OCI-LY1 (cell line): Measurements from ENCODE around the gene PPP2R2C.

Experiments used
- EZH2 ChIP-seq: fragments of 200-600 bp; sonication (generic), shearing (Covaris generic); IDR thresholded peaks from 2 replicates; pipeline ENCODE4 v1.8.0; 2017; ENCODE audit warnings: borderline replicate concordance, mixed run types, mild to moderate bottlenecking, antibody characterized with exemption, low read length, moderate library complexity, mixed read lengths
- TF ChIP-seq, protein P1 (sequence below): fragments of 200-600 bp; sonication (generic), shearing (Covaris generic); IDR thresholded peaks from 2 replicates; pipeline ENCODE4 v1.5.1; 2017; ENCODE audit warnings: mild to moderate bottlenecking, antibody characterized with exemption, low read length, moderate library complexity, mixed read lengths

DNA sequence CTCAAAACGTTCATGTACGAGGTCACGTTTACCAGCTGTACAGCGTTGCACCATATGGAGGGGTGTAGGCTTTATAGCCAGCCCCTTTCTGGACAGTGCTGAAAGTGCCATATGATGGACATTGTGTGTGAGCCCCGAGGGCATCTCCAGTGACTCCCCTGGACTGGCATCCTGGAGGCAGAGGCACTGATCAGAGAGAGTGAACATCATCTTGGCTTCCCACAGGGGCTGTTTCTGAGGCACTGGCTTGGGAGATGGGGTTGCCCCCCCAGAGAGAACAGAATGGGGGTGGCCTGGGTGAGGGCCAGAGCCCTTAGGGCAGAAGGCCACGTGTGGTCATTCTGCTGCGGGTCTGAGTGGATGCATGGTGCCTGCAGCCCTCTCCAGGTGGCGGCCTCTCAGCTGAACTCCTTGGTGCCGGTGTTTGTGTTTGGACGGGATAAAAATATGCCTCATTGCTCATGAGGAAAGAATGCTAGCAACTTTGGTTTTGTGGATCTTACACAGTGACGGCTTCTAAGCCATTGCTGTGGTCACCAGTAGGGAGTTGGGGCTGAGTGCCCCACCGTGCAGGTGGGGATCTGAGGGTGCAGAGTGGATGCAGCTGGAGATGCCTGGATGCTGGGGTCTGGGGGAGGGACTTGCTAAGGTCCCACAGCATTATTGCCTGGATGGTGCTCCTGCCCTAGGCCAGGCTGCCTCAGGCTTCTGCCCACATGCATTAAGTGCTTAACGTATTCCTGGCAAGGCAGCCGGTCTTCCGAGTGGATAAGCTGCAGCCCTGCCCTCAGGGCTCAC, 199.4 kb downstream of the PPP2R2C start:
- TF ChIP-seq, protein P1, sequence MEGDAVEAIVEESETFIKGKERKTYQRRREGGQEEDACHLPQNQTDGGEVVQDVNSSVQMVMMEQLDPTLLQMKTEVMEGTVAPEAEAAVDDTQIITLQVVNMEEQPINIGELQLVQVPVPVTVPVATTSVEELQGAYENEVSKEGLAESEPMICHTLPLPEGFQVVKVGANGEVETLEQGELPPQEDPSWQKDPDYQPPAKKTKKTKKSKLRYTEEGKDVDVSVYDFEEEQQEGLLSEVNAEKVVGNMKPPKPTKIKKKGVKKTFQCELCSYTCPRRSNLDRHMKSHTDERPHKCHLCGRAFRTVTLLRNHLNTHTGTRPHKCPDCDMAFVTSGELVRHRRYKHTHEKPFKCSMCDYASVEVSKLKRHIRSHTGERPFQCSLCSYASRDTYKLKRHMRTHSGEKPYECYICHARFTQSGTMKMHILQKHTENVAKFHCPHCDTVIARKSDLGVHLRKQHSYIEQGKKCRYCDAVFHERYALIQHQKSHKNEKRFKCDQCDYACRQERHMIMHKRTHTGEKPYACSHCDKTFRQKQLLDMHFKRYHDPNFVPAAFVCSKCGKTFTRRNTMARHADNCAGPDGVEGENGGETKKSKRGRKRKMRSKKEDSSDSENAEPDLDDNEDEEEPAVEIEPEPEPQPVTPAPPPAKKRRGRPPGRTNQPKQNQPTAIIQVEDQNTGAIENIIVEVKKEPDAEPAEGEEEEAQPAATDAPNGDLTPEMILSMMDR = no peak
- TF ChIP-seq EZH2 = no peak
